ENCODE data around the gene ADARB1. TPM values are rescaled to one million over a fixed set of nuclear protein-coding genes. Genes with fewer than 3 reads are reported as not detected.

Gene ADARB1
- polyA plus RNA-seq, 3 donors: 0.40 to 2.6 (median 1.0) TPM

DNA sequence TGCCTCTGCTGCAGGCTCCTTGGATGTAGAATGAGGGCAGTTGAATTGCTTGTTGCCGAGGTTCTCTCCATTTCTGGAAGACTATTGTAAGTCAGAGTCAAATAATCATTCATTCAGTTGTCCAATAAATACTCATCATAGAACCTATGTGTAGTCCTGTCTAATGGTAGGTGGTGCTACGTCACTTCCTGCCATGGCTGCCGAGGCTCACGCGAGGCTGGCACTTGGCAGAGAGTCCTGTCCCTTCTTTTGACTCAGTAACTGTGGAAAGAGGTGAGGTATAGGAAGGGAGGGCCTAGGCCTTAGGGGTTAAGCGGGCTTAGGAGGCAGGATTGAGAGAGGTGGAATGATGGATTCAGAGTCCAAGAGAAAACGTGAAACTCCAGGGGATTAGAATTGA is 9.7 kb downstream of the ADARB1 start:
- no peak for DNase-seq
- 92% methylated on average over 6 of the region's 7 CpGs for WGBS (ENCODE audit: insufficient coverage)
- H3K4me2 ChIP-seq (replicated peaks; ENCODE audit: extremely low read depth, low read length, poor library complexity, severe bottlenecking): no peak overlapping the region
- Mint-ChIP-seq H3K27ac (peak overlapping the region in 1 of 7 donors; percentile 33), H3K27me3 (ENCODE audit: low read depth in 3 of 3) (peaks cover 1 to 11% (median 4%) of the 10 kb centered on the region in 3 donors), H3K4me1 (peaks cover 27% of the 10 kb centered on the region), H3K4me3 (no peak overlapping the region), H3K9me3 (peaks cover 0 to 2% (median 0%) of the 10 kb centered on the region in 7 donors), H3K36me3 (no peaks in the 10 kb centered on the region)
- no peaks in the 10 kb centered on the region for H3K27me3 ChIP-seq (ENCODE audit: control insufficient read depth in 2 of 2, insufficient read depth in 2 of 2, low read length in 2 of 2)
- intact Hi-C loops (cut with micrococcal nuclease): loop anchor here in 1 of 2 donors (10.0 kb wide), 1 partner anchor 269 kb away; the partner anchor contains the start of gene SUMO3
- H3K79me2 ChIP-seq (ENCODE audit: insufficient read depth, low read length): no peaks in the 10 kb centered on the region
- no peaks in the 10 kb centered on the region for H4K20me1 ChIP-seq (ENCODE audit: insufficient read depth, low read length)
- H3K36me3 ChIP-seq (replicated peaks in 1 of 2; ENCODE audit: control insufficient read depth in 1 of 2, insufficient read depth in 2 of 2, low read length in 2 of 2): no peaks in the 10 kb centered on the region
- H3K4me1 ChIP-seq (ENCODE audit: control insufficient read depth in 1 of 2, insufficient read depth in 2 of 2, low read length in 2 of 2): peaks cover 10 to 17% of the 10 kb centered on the region in 2 donors
- no peak overlapping the region for H2AFZ ChIP-seq (ENCODE audit: insufficient read depth, low read depth, low read length, poor library complexity, severe bottlenecking)
- no peak overlapping the region for H3K9ac ChIP-seq (ENCODE audit: insufficient read depth, low read length, poor library complexity, severe bottlenecking)
- no peak overlapping the region for H3K4me3 ChIP-seq (replicated peaks in 1 of 3; ENCODE audit: low read depth in 2 of 3, low read length in 3 of 3)
- H3K27ac ChIP-seq (ENCODE audit: low read depth in 1 of 2, low read length in 2 of 2): no peak overlapping the region
- TF ChIP-seq CTCF (IDR thresholded peaks at IDR 0.05): no peak
- no peaks in the 10 kb centered on the region for H3K9me3 ChIP-seq (replicated peaks in 1 of 2; ENCODE audit: control insufficient read depth in 1 of 2, insufficient read depth in 1 of 2, low read length in 2 of 2)

GRCh38 chr21:45084881-45085536 is 10.6 kb downstream of the ADARB1 start:
- Histone ChIP-seq H3K36me3 (replicated peaks in 1 of 2; ENCODE audit: control insufficient read depth in 1 of 2, insufficient read depth in 2 of 2, low read length in 2 of 2) (no peaks in the 10 kb centered on the region), H3K79me2 (ENCODE audit: insufficient read depth, low read length) (no peaks in the 10 kb centered on the region), H3K4me2 (replicated peaks; ENCODE audit: extremely low read depth, low read length, poor library complexity, severe bottlenecking) (no peak overlapping the region), H3K4me1 (ENCODE audit: control insufficient read depth in 1 of 2, insufficient read depth in 2 of 2, low read length in 2 of 2) (peaks cover 3 to 9% of the 10 kb centered on the region in 2 donors), H4K20me1 (ENCODE audit: insufficient read depth, low read length) (no peaks in the 10 kb centered on the region), H3K27ac (ENCODE audit: low read depth in 1 of 2, low read length in 2 of 2) (no peak overlapping the region), H2AFZ (ENCODE audit: insufficient read depth, low read depth, low read length, poor library complexity, severe bottlenecking) (no peak overlapping the region), H3K9me3 (replicated peaks in 1 of 2; ENCODE audit: control insufficient read depth in 1 of 2, insufficient read depth in 1 of 2, low read length in 2 of 2) (no peaks in the 10 kb centered on the region), H3K9ac (ENCODE audit: insufficient read depth, low read length, poor library complexity, severe bottlenecking) (no peak overlapping the region), H3K4me3 (replicated peaks in 1 of 3; ENCODE audit: low read depth in 2 of 3, low read length in 3 of 3) (no peak overlapping the region), H3K27me3 (ENCODE audit: control insufficient read depth in 2 of 2, insufficient read depth in 2 of 2, low read length in 2 of 2) (no peaks in the 10 kb centered on the region)
- H3K4me1 Mint-ChIP-seq: peaks cover 19% of the 10 kb centered on the region
- 95% methylated on average over 5 of the region's 13 CpGs for WGBS (ENCODE audit: insufficient coverage)
- H3K36me3 Mint-ChIP-seq: no peaks in the 10 kb centered on the region
- peak overlapping the region in 1 of 2 donors; percentile 18 for H3K4me3 Mint-ChIP-seq
- intact Hi-C loops (cut with micrococcal nuclease): loop anchor here in 1 of 2 donors (10.0 kb wide), 1 partner anchor 270 kb away; the partner anchor contains the start of gene SUMO3
- H3K9me3 Mint-ChIP-seq: peaks cover 0 to 2% (median 0%) of the 10 kb centered on the region in 7 donors
- no peak for DNase-seq
- H3K27ac Mint-ChIP-seq: peak overlapping the region in 2 of 7 donors; percentile 44 to 59
- TF ChIP-seq CTCF (IDR thresholded peaks at IDR 0.05): no peak
- H3K27me3 Mint-ChIP-seq (ENCODE audit: low read depth in 3 of 3): peaks cover 1 to 8% (median 4%) of the 10 kb centered on the region in 3 donors

All from CD14-positive monocyte (primary cell).